Pancreas (tissue), 10 donors: ENCODE data around the gene RERE. TPM values are rescaled to one million over a fixed set of nuclear protein-coding genes. Genes with fewer than 3 reads are reported as not detected.
"Not testable (repeated sequence)": the region's sequence is repeated elsewhere in the genome, so short reads cannot be mapped to it uniquely, and the experiment has no call there.

ENCODE experiments used
- ATAC-seq, 4 donors: fragments of 200-7000 bp; cut with Tn5 transposase; one replicate each; pipeline versions ENCODE4 v1.8.0 to v1.9.1; 2020; ENCODE audit warnings: mild to moderate bottlenecking in 4 of 4, moderate library complexity in 4 of 4
- DNase-seq, 6 donors: peaks; one replicate each; pipeline ENCODE4 v3.0.0-alpha.2; 2020
- FAIRE-seq: peaks from 2 replicates; lab custom pipeline; 2012; peaks lifted over from hg19 to GRCh38; lab: Jason Lieb, UNC
- H3K27ac ChIP-seq, 4 donors: fragments of 200-600 bp; sonication (generic); 1 replicate in 3 of 4; 2 replicates in 1 of 4; pipeline versions ENCODE4 v1.5.0 to v1.8.0; 2020
- H3K27me3 ChIP-seq, 4 donors: fragments of 200-600 bp; one replicate each; pipeline ENCODE4 v1.8.0; 2021
- H3K36me3 ChIP-seq, 3 donors: fragments of 200-600 bp; sonication (generic) in 1 of 3; one replicate each; pipeline versions ENCODE4 v1.5.0 to v1.8.0; 2020 to 2021
- H3K4me1 ChIP-seq, 3 donors: fragments of 200-600 bp; one replicate each; pipeline ENCODE4 v1.8.0; 2021
- H3K4me3 ChIP-seq, 4 donors: fragments of 200-600 bp; sonication (generic) in 2 of 4; one replicate each; pipeline versions ENCODE4 v1.5.0 to v1.8.0; 2020 to 2021
- H3K9me3 ChIP-seq, 4 donors: fragments of 200-600 bp; one replicate each; pipeline ENCODE4 v1.8.0; 2021
- whole genome bisulfite sequencing, 2 donors: extraction: QIAGEN DNeasy Blood & Tissue Kit; methylation state at CpG; one replicate each; pipeline ENCODE4 v1.1.7; 2013; 5-methylcytosine and 5-hydroxymethylcytosine counted together
- intact Hi-C, 3 donors: fragments of 100-400 bp; cut with DNase I; formaldehyde crosslinking; loops; one replicate each; pipeline versions ENCODE4 v1.11.1 to v1.14.2; 2022
- polyA plus RNA-seq, 2 donors: library from polyadenylated mRNA; stranded (reverse); fragments of 200-250 nt; gene quantifications; one replicate each; pipeline ENCODE4 v1.2.3, GENCODE V29; 2013
- total RNA-seq, 6 donors: library from RNA; stranded (reverse); fragmentation: NEBNext Ultra II Directional in 4 of 6; extraction: Animal tissue kit (Norgen Biotek cat#: 25700) in 4 of 6; gene quantifications; one replicate each; pipeline versions ENCODE4 v1.2.1 to v1.2.4, GENCODE V29; 2021 to 2023
- TF ChIP-seq, protein P1 (sequence below), 4 donors: fragments of 200-600 bp; sonication (generic) in 3 of 4; IDR thresholded peaks; one replicate each; pipeline versions ENCODE4 v1.5.0 to v1.8.0; 2021; ENCODE audit warnings: antibody characterized with exemption in 4 of 4
- donor health status: healthy with polysubstance abuse.
- donor health status: DM: no; HTN: no; CAD: no; lungs with moderate emphysema.
- donor health status: DM: no; HTN: no; CAD: no.
- donor health status: control.
- donor health status: control.
- donor health status: Bipolar disorder and iron deficiency.
- donor health status: DM: yes; HTN: yes; CAD: no.
- donor health status: DM: no; HTN: no; CAD: no.
- donor health status: DM: no; HTN: no; CAD: no.
- donor health status: DM: yes; HTN: yes; CAD: no.

The RERE gene
- total and polyA plus RNA-seq, 8 donors: 27.0 to 76.7 (median 50.7) TPM

DNA sequence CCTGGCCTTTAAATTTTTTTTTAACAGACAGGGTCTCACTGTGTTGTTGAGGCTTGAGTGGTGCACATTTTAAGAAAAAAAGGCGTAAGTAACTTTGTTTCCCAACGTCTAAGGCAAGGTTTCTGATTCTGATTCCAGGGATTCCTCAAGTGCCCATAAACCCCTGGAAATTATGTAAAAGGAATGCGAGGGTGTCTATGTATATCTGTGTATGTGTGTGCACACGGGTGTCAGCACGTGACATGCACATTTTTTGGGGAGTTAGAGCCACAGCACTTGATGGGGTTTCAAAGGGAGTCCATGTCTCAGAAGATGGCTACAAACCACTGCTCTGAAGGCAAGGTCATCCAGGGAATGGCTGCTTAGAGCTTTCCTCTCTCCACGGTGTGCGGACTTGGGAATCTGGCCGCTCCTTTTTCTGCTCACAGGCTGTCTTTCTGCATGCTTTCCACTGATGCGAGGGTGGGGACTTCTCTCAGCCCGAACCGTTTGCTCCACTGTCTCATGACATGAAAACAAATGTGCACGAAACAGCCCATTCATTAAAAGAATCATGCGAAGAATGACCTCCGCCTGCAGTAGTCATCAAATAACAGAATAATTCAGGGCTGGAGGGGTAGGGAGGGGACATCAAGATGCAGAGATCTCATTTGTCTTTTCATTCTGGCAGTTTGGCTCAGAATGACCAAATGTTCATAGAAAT lies 18.7 kb upstream of the RERE start:
- no peaks in the 10 kb centered on the region for H3K9me3 ChIP-seq

DNA sequence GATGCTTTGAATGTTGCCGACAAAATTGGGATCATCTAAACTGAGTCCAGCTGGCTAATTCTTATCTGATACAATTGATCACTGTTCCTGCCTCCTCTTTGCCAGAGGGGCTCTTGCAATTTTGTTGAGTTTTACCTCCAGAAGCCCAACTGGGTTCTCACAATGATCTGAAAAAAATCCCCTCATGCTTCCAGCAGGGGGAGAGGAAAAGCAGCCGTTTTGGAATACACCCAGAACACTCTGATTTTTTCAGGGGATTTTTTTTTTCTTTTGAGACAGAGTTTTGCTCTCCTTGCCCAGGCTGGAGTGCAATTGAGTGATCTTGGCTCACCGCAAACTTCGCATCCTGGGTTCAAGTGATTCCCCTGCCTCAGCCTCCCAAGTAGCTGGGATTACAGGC lies 13.9 kb upstream of the RERE start:
- TF ChIP-seq, protein P1, sequence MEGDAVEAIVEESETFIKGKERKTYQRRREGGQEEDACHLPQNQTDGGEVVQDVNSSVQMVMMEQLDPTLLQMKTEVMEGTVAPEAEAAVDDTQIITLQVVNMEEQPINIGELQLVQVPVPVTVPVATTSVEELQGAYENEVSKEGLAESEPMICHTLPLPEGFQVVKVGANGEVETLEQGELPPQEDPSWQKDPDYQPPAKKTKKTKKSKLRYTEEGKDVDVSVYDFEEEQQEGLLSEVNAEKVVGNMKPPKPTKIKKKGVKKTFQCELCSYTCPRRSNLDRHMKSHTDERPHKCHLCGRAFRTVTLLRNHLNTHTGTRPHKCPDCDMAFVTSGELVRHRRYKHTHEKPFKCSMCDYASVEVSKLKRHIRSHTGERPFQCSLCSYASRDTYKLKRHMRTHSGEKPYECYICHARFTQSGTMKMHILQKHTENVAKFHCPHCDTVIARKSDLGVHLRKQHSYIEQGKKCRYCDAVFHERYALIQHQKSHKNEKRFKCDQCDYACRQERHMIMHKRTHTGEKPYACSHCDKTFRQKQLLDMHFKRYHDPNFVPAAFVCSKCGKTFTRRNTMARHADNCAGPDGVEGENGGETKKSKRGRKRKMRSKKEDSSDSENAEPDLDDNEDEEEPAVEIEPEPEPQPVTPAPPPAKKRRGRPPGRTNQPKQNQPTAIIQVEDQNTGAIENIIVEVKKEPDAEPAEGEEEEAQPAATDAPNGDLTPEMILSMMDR (IDR thresholded peaks at IDR 0.05): no peak
- H3K27me3 ChIP-seq: no peaks in the 10 kb centered on the region
- ATAC-seq (no peak), FAIRE-seq (no peak), DNase-seq (no peak)
- WGBS, 2 donors: 70 to 73% methylated on average over 4 of the region's 4 CpGs
- intact Hi-C loops: no loop called here
- H3K27ac ChIP-seq: no peak overlapping the region
- H3K36me3 ChIP-seq: no peaks in the 10 kb centered on the region
- no peak overlapping the region for H3K4me3 ChIP-seq
- H3K9me3 ChIP-seq: no peaks in the 10 kb centered on the region
- no peaks in the 10 kb centered on the region for H3K4me1 ChIP-seq

More for the DNA sequence above, 18.7 kb upstream of the RERE start:
- Histone ChIP-seq H3K27me3 (no peaks in the 10 kb centered on the region), H3K27ac (no peak overlapping the region), H3K4me3 (no peak overlapping the region), H3K36me3 (no peaks in the 10 kb centered on the region), H3K4me1 (no peaks in the 10 kb centered on the region)
- 78 to 83% methylated on average over 14 of the region's 14 CpGs for WGBS, 2 donors
- DNase-seq (peak in 1 of 6 donors; percentile 3), ATAC-seq (no peak), FAIRE-seq (no peak)
- TF ChIP-seq, protein P1 (IDR thresholded peaks at IDR 0.05): no peak
- intact Hi-C loops: no loop called here

DNA sequence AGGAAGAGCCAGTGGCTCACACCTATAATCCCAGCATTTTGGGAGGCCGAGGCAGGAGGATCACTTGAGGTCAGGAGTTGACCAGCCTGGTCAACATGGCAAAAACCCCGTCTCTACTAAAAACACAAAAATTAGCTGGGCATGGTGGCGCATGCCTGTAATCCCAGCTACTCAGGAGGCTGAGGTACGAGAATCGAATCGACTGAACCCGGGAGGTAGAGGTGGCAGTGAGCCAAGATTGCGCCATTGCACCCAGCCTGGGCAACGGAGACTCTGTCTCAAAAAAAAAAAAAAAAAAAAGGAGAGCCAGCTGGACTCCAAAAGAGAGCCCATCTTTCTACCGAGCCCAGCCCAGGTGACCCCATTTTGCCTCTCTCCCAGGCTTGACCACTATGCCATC lies 13.3 kb upstream of the RERE start:
- FAIRE-seq, H3K4me3 ChIP-seq, DNase-seq, H3K27me3 ChIP-seq, ATAC-seq, intact Hi-C loops, H3K9me3 ChIP-seq, H3K36me3 ChIP-seq, H3K4me1 ChIP-seq, H3K27ac ChIP-seq: not testable (repeated sequence)
- WGBS, 2 donors: 76 to 89% methylated on average over 10 of the region's 10 CpGs

DNA sequence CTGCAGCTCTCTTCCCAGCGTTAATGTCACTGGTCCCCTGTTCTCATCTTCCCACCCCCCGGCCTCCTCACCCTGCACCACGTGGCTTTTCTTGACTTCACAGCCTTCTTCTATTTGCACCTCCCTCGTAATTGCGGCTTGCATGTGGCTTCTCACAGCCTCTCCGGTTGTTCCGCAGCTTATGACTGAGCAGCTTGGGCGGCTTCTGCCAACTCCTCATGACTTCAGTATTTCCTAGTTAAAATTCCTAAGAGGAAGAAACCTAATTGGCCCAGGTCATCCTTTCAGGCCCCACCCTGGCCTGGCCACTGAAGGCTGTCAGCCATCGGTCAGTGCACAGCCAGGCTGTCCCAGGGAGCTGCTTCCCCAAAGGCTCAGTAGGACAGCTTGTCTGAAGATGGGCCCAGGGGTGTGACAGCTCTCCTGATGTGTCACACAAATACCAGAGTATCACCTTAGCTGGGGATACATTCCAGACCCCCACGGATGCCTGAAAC lies 8.6 kb upstream of the RERE start:
- ATAC-seq (no peak), DNase-seq (no peak), FAIRE-seq (no peak)

DNA sequence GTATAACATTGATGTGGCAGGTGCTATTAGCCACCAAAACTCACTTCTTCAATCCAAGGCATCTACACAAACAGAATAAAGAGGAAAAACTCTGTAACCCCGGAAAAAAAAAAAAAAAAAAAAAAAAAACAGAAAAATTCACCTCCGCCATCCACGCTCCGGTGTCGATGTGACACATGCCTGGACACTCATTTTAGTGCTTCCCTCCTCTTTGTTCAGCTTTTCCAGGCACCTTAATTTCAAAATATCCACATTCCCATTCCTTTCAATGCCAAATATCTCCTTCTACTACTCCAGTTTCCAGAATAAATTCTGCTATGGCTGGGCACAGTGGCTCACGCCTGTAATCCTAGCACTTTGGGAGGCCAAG lies 5.8 kb upstream of the RERE start:
- ATAC-seq: no peak
- WGBS, 2 donors: 74 to 87% methylated on average over 6 of the region's 6 CpGs
- Histone ChIP-seq H3K27me3 (no peaks in the 10 kb centered on the region), H3K27ac (peak overlapping the region in 1 of 4 donors; percentile 14), H3K4me3 (no peak overlapping the region), H3K36me3 (no peaks in the 10 kb centered on the region), H3K9me3 (no peaks in the 10 kb centered on the region), H3K4me1 (peaks cover 0 to 10% (median 0%) of the 10 kb centered on the region in 3 donors)
- TF ChIP-seq, protein P1 (IDR thresholded peaks at IDR 0.05): no peak
- intact Hi-C loops: no loop called here
- no peak for FAIRE-seq
- DNase-seq: no peak

More for the DNA sequence above, 8.6 kb upstream of the RERE start:
- TF ChIP-seq, protein P1 (IDR thresholded peaks at IDR 0.05): no peak
- Histone ChIP-seq H3K27ac (no peak overlapping the region), H3K4me1 (peaks cover 0 to 5% (median 0%) of the 10 kb centered on the region in 3 donors), H3K36me3 (no peaks in the 10 kb centered on the region), H3K9me3 (no peaks in the 10 kb centered on the region), H3K4me3 (no peak overlapping the region), H3K27me3 (no peaks in the 10 kb centered on the region)
- WGBS, 2 donors: 85 to 86% methylated on average over 10 of the region's 10 CpGs
- intact Hi-C loops: no loop called here
